ENCODE data around the gene FHIT. TPM values are rescaled to one million over a fixed set of nuclear protein-coding genes. Genes with fewer than 3 reads are reported as not detected.

Gene FHIT
- total and polyA plus RNA-seq, 2 experiments from 2014 or later, result 0.22 to 0.90 TPM

DNA sequence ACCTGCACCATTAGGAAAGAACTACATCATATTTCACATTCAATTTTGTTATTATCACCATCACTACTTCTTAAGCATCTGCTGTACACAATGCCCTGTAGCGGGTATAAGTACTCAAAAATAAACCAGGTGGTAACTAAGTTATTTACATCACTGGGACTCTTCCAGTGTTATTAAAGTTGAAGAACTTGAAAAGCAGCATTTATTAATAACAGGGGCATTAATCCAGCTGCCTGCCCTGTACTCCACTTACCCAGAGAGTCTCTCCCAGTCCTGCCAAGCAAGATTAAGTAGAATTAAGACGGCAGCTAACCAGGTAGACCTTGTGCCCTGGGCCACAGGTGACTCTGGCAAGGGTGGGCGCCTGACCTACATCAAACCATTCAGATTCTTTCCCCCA lies 65.2 kb downstream of the FHIT start:
- no peak overlapping the region for H3K4me3 ChIP-seq
- no peaks in the 10 kb centered on the region for H3K9me3 ChIP-seq (ENCODE audit: low read depth)
- WGBS, 2 experiments (ENCODE audit: low coverage in 1 of 2, low lambda C conversion rate in 2 of 2, missing lambda C conversion rate in 2 of 2), result 24 to 37% methylated on average over 3 of the region's 3 CpGs
- no peaks in the 10 kb centered on the region for H3K36me3 ChIP-seq (ENCODE audit: low read depth)
- TF ChIP-seq EZH2 (IDR thresholded peaks at IDR 0.05; ENCODE audit: insufficient read depth, poor library complexity, severe bottlenecking), result no peak
- no peak for TF ChIP-seq EZH2phosphoT487 (IDR thresholded peaks at IDR 0.05; ENCODE audit: insufficient read depth, low read depth)
- no peaks in the 10 kb centered on the region for H4K20me1 ChIP-seq (ENCODE audit: insufficient read depth)
- no peaks in the 10 kb centered on the region for H3K4me1 ChIP-seq (ENCODE audit: insufficient read depth)
- no peaks in the 10 kb centered on the region for H3K9me2 ChIP-seq (ENCODE audit: insufficient read depth)
- no peak overlapping the region for H3K27ac ChIP-seq
- H3K27me3 ChIP-seq (replicated peaks; ENCODE audit: insufficient read depth), result no peaks in the 10 kb centered on the region
- no peak for DNase-seq
- no peaks in the 10 kb centered on the region for H3K79me2 ChIP-seq (ENCODE audit: insufficient read depth)
- no peak overlapping the region for H3K4me2 ChIP-seq (ENCODE audit: unreplicated experiment)
- H2AFZ ChIP-seq, result no peak overlapping the region
- H3K9ac ChIP-seq, result no peak overlapping the region
- H3F3A ChIP-seq (ENCODE audit: insufficient read depth), result no peaks in the 10 kb centered on the region
- in situ Hi-C loops (cut with MboI), result no loop called here

- H3K27ac ChIP-seq, result no peak overlapping the region
- WGBS, 2 experiments (ENCODE audit: low coverage in 1 of 2, low lambda C conversion rate in 2 of 2, missing lambda C conversion rate in 2 of 2), result 25 to 27% methylated on average over 4 of the region's 4 CpGs
- H3K4me3 ChIP-seq, result no peak overlapping the region
- no peaks in the 10 kb centered on the region for H3K27me3 ChIP-seq (replicated peaks; ENCODE audit: insufficient read depth)
- in situ Hi-C loops (cut with MboI), result no loop called here
- TF ChIP-seq EZH2phosphoT487 (IDR thresholded peaks at IDR 0.05; ENCODE audit: insufficient read depth, low read depth) (no peak), EZH2 (IDR thresholded peaks at IDR 0.05; ENCODE audit: insufficient read depth, poor library complexity, severe bottlenecking) (no peak)
- no peak overlapping the region for H3K9ac ChIP-seq
- H3K4me1 ChIP-seq (ENCODE audit: insufficient read depth), result no peaks in the 10 kb centered on the region
- no peak overlapping the region for H3K4me2 ChIP-seq (ENCODE audit: unreplicated experiment)
- no peak for DNase-seq
- no peaks in the 10 kb centered on the region for H3K9me3 ChIP-seq (ENCODE audit: low read depth)
- H3K79me2 ChIP-seq (ENCODE audit: insufficient read depth), result no peaks in the 10 kb centered on the region
- H4K20me1 ChIP-seq (ENCODE audit: insufficient read depth), result no peaks in the 10 kb centered on the region
- H3K9me2 ChIP-seq (ENCODE audit: insufficient read depth), result no peaks in the 10 kb centered on the region
- no peaks in the 10 kb centered on the region for H3K36me3 ChIP-seq (ENCODE audit: low read depth)
- H3F3A ChIP-seq (ENCODE audit: insufficient read depth), result no peaks in the 10 kb centered on the region
- H2AFZ ChIP-seq, result no peak overlapping the region
These were observed 66.3 kb downstream of the FHIT start for GRCh38 chr3:61184956-61185355.

DNA sequence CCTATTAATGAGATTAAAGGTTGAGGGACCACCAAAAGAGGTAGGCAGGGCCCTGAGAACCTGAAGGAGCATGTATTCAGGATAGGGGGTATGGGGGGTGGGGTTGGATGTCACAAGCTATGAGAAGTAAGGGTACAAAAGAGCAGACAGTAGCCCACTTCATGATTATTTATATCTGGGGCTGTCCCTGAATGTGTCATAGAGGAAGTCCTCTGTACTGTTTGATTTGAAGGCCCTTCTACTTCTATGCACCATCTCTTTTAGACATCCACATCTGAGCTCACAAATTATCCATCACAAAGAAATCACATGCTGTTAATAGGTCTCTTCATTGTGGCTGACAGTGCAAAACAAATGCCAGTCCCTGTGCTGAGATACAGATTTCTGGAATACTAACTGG lies 68.6 kb downstream of the FHIT start:
- H2AFZ ChIP-seq, result no peak overlapping the region
- H3K4me2 ChIP-seq (ENCODE audit: unreplicated experiment), result no peak overlapping the region
- no peak overlapping the region for H3K27ac ChIP-seq
- H3K9me3 ChIP-seq (ENCODE audit: low read depth), result no peaks in the 10 kb centered on the region
- no peaks in the 10 kb centered on the region for H3K36me3 ChIP-seq (ENCODE audit: low read depth)
- no peaks in the 10 kb centered on the region for H3K27me3 ChIP-seq (replicated peaks; ENCODE audit: insufficient read depth)
- TF ChIP-seq EZH2 (IDR thresholded peaks at IDR 0.05; ENCODE audit: insufficient read depth, poor library complexity, severe bottlenecking) (no peak), EZH2phosphoT487 (IDR thresholded peaks at IDR 0.05; ENCODE audit: insufficient read depth, low read depth) (no peak)
- in situ Hi-C loops (cut with MboI), result no loop called here
- no peak for DNase-seq
- no peaks in the 10 kb centered on the region for H3K79me2 ChIP-seq (ENCODE audit: insufficient read depth)
- H3F3A ChIP-seq (ENCODE audit: insufficient read depth), result no peaks in the 10 kb centered on the region
- H3K9me2 ChIP-seq (ENCODE audit: insufficient read depth), result no peaks in the 10 kb centered on the region
- no peak overlapping the region for H3K9ac ChIP-seq
- H4K20me1 ChIP-seq (ENCODE audit: insufficient read depth), result no peaks in the 10 kb centered on the region
- H3K4me1 ChIP-seq (ENCODE audit: insufficient read depth), result no peaks in the 10 kb centered on the region
- no peak overlapping the region for H3K4me3 ChIP-seq

- Histone ChIP-seq H3K4me3 (no peak overlapping the region), H3K79me2 (ENCODE audit: insufficient read depth) (no peaks in the 10 kb centered on the region), H3K4me2 (ENCODE audit: unreplicated experiment) (no peak overlapping the region), H3K27me3 (replicated peaks; ENCODE audit: insufficient read depth) (no peaks in the 10 kb centered on the region), H3K36me3 (ENCODE audit: low read depth) (no peaks in the 10 kb centered on the region), H3K9ac (no peak overlapping the region), H3K9me2 (ENCODE audit: insufficient read depth) (no peaks in the 10 kb centered on the region), H3K27ac (no peak overlapping the region), H4K20me1 (ENCODE audit: insufficient read depth) (no peaks in the 10 kb centered on the region), H3K9me3 (ENCODE audit: low read depth) (no peaks in the 10 kb centered on the region), H3K4me1 (ENCODE audit: insufficient read depth) (no peaks in the 10 kb centered on the region), H2AFZ (no peak overlapping the region), H3F3A (ENCODE audit: insufficient read depth) (no peaks in the 10 kb centered on the region)
- in situ Hi-C loops (cut with MboI), result no loop called here
- TF ChIP-seq EZH2 (IDR thresholded peaks at IDR 0.05; ENCODE audit: insufficient read depth, poor library complexity, severe bottlenecking), result no peak
- TF ChIP-seq EZH2phosphoT487 (IDR thresholded peaks at IDR 0.05; ENCODE audit: insufficient read depth, low read depth), result no peak
- WGBS, 2 experiments (ENCODE audit: low coverage in 1 of 2, low lambda C conversion rate in 2 of 2, missing lambda C conversion rate in 2 of 2), result 48 to 60% methylated on average over 2 of the region's 2 CpGs
- peak; percentile 36 for DNase-seq
These were observed 69.4 kb downstream of the FHIT start for GRCh38 chr3:61181874-61182273.

DNA sequence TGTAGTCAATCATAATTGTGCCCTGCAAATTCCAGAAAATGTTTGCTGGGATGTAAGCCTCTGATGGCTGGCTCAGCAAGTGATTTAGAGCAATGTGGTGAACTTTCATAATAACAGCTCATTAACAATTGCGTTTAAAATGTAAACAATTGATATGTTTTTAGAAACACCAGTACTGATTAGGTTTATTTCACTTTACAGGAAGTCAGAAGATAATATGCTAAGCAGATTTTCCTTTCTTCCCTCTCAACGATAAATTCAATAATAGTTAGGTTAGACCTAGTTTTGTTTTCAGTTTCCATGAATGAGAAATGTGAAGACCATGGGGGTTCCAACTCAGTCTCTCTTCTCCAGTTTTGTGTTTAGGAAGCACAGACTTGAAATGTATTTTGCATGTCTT lies 71.0 kb downstream of the FHIT start:
- Histone ChIP-seq H3K4me3 (no peak overlapping the region), H3K4me2 (ENCODE audit: unreplicated experiment) (no peak overlapping the region), H3K4me1 (ENCODE audit: insufficient read depth) (no peaks in the 10 kb centered on the region), H3K79me2 (ENCODE audit: insufficient read depth) (no peaks in the 10 kb centered on the region), H4K20me1 (ENCODE audit: insufficient read depth) (no peaks in the 10 kb centered on the region), H3K9me3 (ENCODE audit: low read depth) (no peaks in the 10 kb centered on the region), H2AFZ (no peak overlapping the region), H3K27ac (no peak overlapping the region), H3K9me2 (ENCODE audit: insufficient read depth) (no peaks in the 10 kb centered on the region), H3F3A (ENCODE audit: insufficient read depth) (no peaks in the 10 kb centered on the region), H3K9ac (no peak overlapping the region), H3K36me3 (ENCODE audit: low read depth) (no peaks in the 10 kb centered on the region), H3K27me3 (replicated peaks; ENCODE audit: insufficient read depth) (no peaks in the 10 kb centered on the region)
- no peak for DNase-seq
- 44 to 54% methylated on average over 2 of the region's 2 CpGs for WGBS, 2 experiments (ENCODE audit: low coverage in 1 of 2, low lambda C conversion rate in 2 of 2, missing lambda C conversion rate in 2 of 2)
- TF ChIP-seq EZH2 (IDR thresholded peaks at IDR 0.05; ENCODE audit: insufficient read depth, poor library complexity, severe bottlenecking) (no peak), EZH2phosphoT487 (IDR thresholded peaks at IDR 0.05; ENCODE audit: insufficient read depth, low read depth) (no peak)
- in situ Hi-C loops (cut with MboI), result no loop called here

All from GM23248 (cell line).